WTC11 (cell line): Measurements from ENCODE around the gene MRAS. TPM values are rescaled to one million over a fixed set of nuclear protein-coding genes. Genes with fewer than 3 reads are reported as not detected.
A peak's percentile ranks its signal among the peaks of the same experiment; 100 is the strongest.

Experiments used
- ATAC-seq: fragments of 200-7000 bp; cut with Tn5 transposase; 2 replicates; pipeline ENCODE4 v1.10.0; 2021; ENCODE audit warnings: mild to moderate bottlenecking, moderate library complexity
- CTCF ChIA-PET: fragments of 300-600 bp; sonication (Branson Sonifier 250); formaldehyde crosslinking; loops from one replicate; lab custom pipeline; 2021; ENCODE audit warnings: antibody characterized with exemption; lab: Charles Lee
- POLR2A ChIA-PET: fragments of 350-600 bp; sonication (Branson Sonifier 250); formaldehyde crosslinking; loops from one replicate; lab custom pipeline; 2021; ENCODE audit warnings: antibody characterized with exemption; lab: Charles Lee
- DNase-seq: peaks from one replicate; pipeline ENCODE4 v3.0.0; 2021; ENCODE audit warnings: low spot score
- H3K27ac Mint-ChIP-seq: 2 replicates; pipeline ENCODE4 v1.8.0; 2021; ENCODE audit warnings: mixed read lengths
- H3K27me3 Mint-ChIP-seq: 2 replicates; pipeline ENCODE4 v1.8.0; 2021; ENCODE audit warnings: low read depth, mild to moderate bottlenecking, moderate library complexity, mixed read lengths
- H3K36me3 Mint-ChIP-seq: 2 replicates; pipeline ENCODE4 v1.8.0; 2021; ENCODE audit warnings: mixed read lengths
- H3K4me1 Mint-ChIP-seq: 2 replicates; pipeline ENCODE4 v1.8.0; 2022; ENCODE audit warnings: mixed read lengths
- H3K4me3 Mint-ChIP-seq: 2 replicates; pipeline ENCODE4 v1.8.0; 2021; ENCODE audit warnings: mild to moderate bottlenecking, moderate library complexity, mixed read lengths
- H3K9me3 Mint-ChIP-seq: 2 replicates; pipeline ENCODE4 v1.8.0; 2021; ENCODE audit warnings: mixed read lengths
- ARID4B ChIP-seq: sonication (generic); formaldehyde crosslinking; IDR thresholded peaks from 2 replicates; pipeline ENCODE4 v1.8.0; 2023; ENCODE audit warnings: missing genetic modification reagents, mild to moderate bottlenecking, borderline replicate concordance
- CREB1 ChIP-seq: sonication (generic); formaldehyde crosslinking; IDR thresholded peaks from 2 replicates; pipeline ENCODE4 v1.8.0; 2023; ENCODE audit warnings: mild to moderate bottlenecking, missing genetic modification reagents
- GRHL2 ChIP-seq: fragments of 250-450 bp; sonication (Bioruptor Pico); IDR thresholded peaks from 2 replicates; pipeline ENCODE4 v1.8.0; 2022; ENCODE audit warnings: mild to moderate bottlenecking, moderate library complexity; ENCODE audit not compliant: insufficient replicate concordance, severe bottlenecking
- JAZF1 ChIP-seq: fragments of 250-450 bp; sonication (Bioruptor Pico); IDR thresholded peaks from 2 replicates; pipeline ENCODE4 v1.9.0; 2021; ENCODE audit warnings: moderate library complexity, mild to moderate bottlenecking, inconsistent platforms
- MYBL2 ChIP-seq: sonication (generic); formaldehyde crosslinking; IDR thresholded peaks from 2 replicates; pipeline ENCODE4 v1.8.1; 2023; ENCODE audit warnings: mild to moderate bottlenecking, moderate library complexity, missing genetic modification reagents
- PREB ChIP-seq: sonication (generic); formaldehyde crosslinking; IDR thresholded peaks from 2 replicates; pipeline ENCODE4 v1.8.1; 2022; ENCODE audit warnings: mild to moderate bottlenecking, missing genetic modification reagents, moderate library complexity, borderline replicate concordance
- SMAD4 ChIP-seq: sonication (generic); formaldehyde crosslinking; IDR thresholded peaks from 2 replicates; pipeline ENCODE4 v1.8.0; 2022; ENCODE audit warnings: mild to moderate bottlenecking, missing genetic modification reagents
- SP1 ChIP-seq: sonication (generic); formaldehyde crosslinking; conservative IDR thresholded peaks from 2 replicates; pipeline ENCODE4 v1.8.1; 2022; ENCODE audit warnings: missing genetic modification reagents
- USF1 ChIP-seq: sonication (generic); formaldehyde crosslinking; IDR thresholded peaks from 2 replicates; pipeline ENCODE4 v1.8.0; 2022; ENCODE audit warnings: mild to moderate bottlenecking, missing genetic modification reagents
- ZNF219 ChIP-seq: sonication (generic); formaldehyde crosslinking; IDR thresholded peaks from 2 replicates; pipeline ENCODE4 v1.8.0; 2023; ENCODE audit warnings: missing genetic modification reagents, mild to moderate bottlenecking, borderline replicate concordance
- ZNF263 ChIP-seq: sonication (generic); formaldehyde crosslinking; IDR thresholded peaks from 2 replicates; pipeline ENCODE4 v1.8.1; 2022; ENCODE audit warnings: low read depth, mild to moderate bottlenecking, moderate library complexity, missing genetic modification reagents
- ZNF423 ChIP-seq: fragments of 250-450 bp; sonication (Bioruptor Pico); IDR thresholded peaks from 2 replicates; pipeline ENCODE4 v2.1.2; 2022; ENCODE audit warnings: mild to moderate bottlenecking, moderate library complexity
- ZNF512 ChIP-seq: sonication (generic); formaldehyde crosslinking; IDR thresholded peaks from 2 replicates; pipeline ENCODE4 v1.8.1; 2022; ENCODE audit warnings: missing genetic modification reagents, borderline replicate concordance
- total RNA-seq: library from RNA; stranded (reverse); gene quantifications from 3 replicates; pipeline ENCODE4 v1.2.3, GENCODE V29; 2021
- TF ChIP-seq, protein P1 (sequence below): sonication (generic); formaldehyde crosslinking; IDR thresholded peaks from 2 replicates; pipeline ENCODE4 v1.8.1; 2022; ENCODE audit warnings: mild to moderate bottlenecking, moderate library complexity, missing genetic modification reagents
- TF ChIP-seq, protein P2 (sequence below): fragments of 250-450 bp; sonication (Bioruptor Pico); IDR thresholded peaks from 2 replicates; pipeline ENCODE4 v1.8.0; 2021; ENCODE audit warnings: mild to moderate bottlenecking
- TF ChIP-seq, protein P3 (sequence below): sonication (generic); formaldehyde crosslinking; IDR thresholded peaks from 2 replicates; pipeline ENCODE4 v1.8.1; 2023; ENCODE audit warnings: mild to moderate bottlenecking, missing genetic modification reagents, borderline replicate concordance

MRAS gene
- total RNA-seq, 1 experiment from 2014 or later = 14.8 TPM

GRCh38 chr3:138329984-138330293, 18.4 kb upstream of the MRAS start:
- no peak for ATAC-seq
- POLR2A ChIA-PET = no interaction called here
- Mint-ChIP-seq H3K4me3 (peak overlapping the region; percentile 85), H3K4me1 (peaks cover 15% of the 10 kb centered on the region), H3K27ac (no peak overlapping the region), H3K36me3 (no peaks in the 10 kb centered on the region), H3K27me3 (no peaks in the 10 kb centered on the region), H3K9me3 (no peaks in the 10 kb centered on the region)
- CTCF ChIA-PET = no interaction called here
- no peak for DNase-seq
- TF ChIP-seq ZNF263 (CRISPR knock-in tag) (no peak), SP1 (CRISPR knock-in tag) (peak; percentile 26; the same call in 1 of the 2 replicates)
- TF ChIP-seq, protein P1, sequence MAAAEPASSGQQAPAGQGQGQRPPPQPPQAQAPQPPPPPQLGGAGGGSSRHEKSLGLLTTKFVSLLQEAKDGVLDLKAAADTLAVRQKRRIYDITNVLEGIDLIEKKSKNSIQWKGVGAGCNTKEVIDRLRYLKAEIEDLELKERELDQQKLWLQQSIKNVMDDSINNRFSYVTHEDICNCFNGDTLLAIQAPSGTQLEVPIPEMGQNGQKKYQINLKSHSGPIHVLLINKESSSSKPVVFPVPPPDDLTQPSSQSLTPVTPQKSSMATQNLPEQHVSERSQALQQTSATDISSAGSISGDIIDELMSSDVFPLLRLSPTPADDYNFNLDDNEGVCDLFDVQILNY = 0 out of 2 replicates have a peak, but pooled peaks have one; percentile 9

DNA sequence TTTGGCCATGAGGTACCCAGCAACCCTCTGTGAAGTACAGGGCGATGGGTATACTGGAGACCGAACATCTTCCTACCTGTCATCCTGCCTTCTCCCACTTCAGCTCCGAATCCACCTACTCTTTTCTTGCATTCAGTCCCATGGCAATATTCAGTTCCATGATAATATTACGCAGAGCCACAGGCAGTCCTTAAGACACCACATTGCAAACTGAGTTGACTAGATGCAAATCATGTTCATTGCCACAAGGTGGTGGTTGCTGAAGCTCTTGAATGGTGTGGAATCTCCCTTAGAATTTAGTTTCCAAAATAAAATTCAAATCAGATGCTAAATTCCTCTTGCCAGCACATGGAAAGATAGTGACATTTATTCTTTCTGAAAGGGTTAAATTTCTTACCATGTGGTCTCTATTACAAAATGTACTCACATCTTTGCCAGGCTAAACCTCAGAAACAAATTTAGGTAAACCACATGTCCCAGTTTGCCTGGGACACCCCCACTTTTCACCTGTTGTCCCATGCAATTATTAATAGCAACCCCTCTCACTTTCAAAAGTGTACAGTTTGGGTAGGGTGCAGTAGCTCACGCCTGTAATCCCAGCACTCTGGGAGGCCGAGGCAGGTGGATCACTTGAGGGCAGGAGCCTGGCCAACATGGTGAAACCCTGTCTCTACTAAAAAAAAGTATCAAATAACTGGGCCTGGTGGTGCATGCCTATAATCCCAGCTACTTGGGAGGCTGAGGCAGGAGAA, 17.1 kb upstream of the MRAS start:
- POLR2A ChIA-PET = no interaction called here
- TF ChIP-seq ZNF423 (CRISPR knock-in tag) = no peak
- no peak for TF ChIP-seq USF1
- no peak for TF ChIP-seq ZNF219 (CRISPR knock-in tag)
- TF ChIP-seq JAZF1 (CRISPR knock-in tag) = no peak
- no peak for TF ChIP-seq CREB1 (CRISPR knock-in tag)
- TF ChIP-seq MYBL2 (CRISPR knock-in tag) = no peak
- TF ChIP-seq, protein P2, sequence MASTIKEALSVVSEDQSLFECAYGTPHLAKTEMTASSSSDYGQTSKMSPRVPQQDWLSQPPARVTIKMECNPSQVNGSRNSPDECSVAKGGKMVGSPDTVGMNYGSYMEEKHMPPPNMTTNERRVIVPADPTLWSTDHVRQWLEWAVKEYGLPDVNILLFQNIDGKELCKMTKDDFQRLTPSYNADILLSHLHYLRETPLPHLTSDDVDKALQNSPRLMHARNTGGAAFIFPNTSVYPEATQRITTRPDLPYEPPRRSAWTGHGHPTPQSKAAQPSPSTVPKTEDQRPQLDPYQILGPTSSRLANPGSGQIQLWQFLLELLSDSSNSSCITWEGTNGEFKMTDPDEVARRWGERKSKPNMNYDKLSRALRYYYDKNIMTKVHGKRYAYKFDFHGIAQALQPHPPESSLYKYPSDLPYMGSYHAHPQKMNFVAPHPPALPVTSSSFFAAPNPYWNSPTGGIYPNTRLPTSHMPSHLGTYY = no peak
- no peak for TF ChIP-seq PREB (CRISPR knock-in tag)
- TF ChIP-seq, protein P3, sequence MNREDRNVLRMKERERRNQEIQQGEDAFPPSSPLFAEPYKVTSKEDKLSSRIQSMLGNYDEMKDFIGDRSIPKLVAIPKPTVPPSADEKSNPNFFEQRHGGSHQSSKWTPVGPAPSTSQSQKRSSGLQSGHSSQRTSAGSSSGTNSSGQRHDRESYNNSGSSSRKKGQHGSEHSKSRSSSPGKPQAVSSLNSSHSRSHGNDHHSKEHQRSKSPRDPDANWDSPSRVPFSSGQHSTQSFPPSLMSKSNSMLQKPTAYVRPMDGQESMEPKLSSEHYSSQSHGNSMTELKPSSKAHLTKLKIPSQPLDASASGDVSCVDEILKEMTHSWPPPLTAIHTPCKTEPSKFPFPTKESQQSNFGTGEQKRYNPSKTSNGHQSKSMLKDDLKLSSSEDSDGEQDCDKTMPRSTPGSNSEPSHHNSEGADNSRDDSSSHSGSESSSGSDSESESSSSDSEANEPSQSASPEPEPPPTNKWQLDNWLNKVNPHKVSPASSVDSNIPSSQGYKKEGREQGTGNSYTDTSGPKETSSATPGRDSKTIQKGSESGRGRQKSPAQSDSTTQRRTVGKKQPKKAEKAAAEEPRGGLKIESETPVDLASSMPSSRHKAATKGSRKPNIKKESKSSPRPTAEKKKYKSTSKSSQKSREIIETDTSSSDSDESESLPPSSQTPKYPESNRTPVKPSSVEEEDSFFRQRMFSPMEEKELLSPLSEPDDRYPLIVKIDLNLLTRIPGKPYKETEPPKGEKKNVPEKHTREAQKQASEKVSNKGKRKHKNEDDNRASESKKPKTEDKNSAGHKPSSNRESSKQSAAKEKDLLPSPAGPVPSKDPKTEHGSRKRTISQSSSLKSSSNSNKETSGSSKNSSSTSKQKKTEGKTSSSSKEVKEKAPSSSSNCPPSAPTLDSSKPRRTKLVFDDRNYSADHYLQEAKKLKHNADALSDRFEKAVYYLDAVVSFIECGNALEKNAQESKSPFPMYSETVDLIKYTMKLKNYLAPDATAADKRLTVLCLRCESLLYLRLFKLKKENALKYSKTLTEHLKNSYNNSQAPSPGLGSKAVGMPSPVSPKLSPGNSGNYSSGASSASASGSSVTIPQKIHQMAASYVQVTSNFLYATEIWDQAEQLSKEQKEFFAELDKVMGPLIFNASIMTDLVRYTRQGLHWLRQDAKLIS (CRISPR knock-in tag) = no peak
- no peak for TF ChIP-seq GRHL2 (CRISPR knock-in tag)
- TF ChIP-seq ZNF512 (CRISPR knock-in tag) = no peak
- no peak for TF ChIP-seq SMAD4
- TF ChIP-seq ARID4B (CRISPR knock-in tag) = no peak
- CTCF ChIA-PET = interaction anchor here (0.8 to 3.0 kb wide), 6 partner anchors 17 to 97 kb away, joined by 3 to 22 read pairs (median 4); partner anchors contain the start of gene MRAS
- ATAC-seq = no peak
- Mint-ChIP-seq H3K4me3 (no peak overlapping the region), H3K27ac (no peak overlapping the region), H3K4me1 (peaks cover 29% of the 10 kb centered on the region), H3K9me3 (no peaks in the 10 kb centered on the region), H3K27me3 (no peaks in the 10 kb centered on the region; the same call in 1 of the 2 replicates), H3K36me3 (no peaks in the 10 kb centered on the region)
- DNase-seq = no peak
